OCI-LY3 (cell line): ENCODE results near the gene STK32B.

ENCODE experiments used
- EZH2phosphoT487 ChIP-seq: fragments of 200-600 bp; shearing (Covaris generic); IDR thresholded peaks from 2 replicates; pipeline ENCODE4 v1.6.1; 2018; ENCODE audit warnings: antibody characterized with exemption, mixed run types, low read depth
- TF ChIP-seq, protein P1 (sequence below): fragments of 200-600, 300-600 bp; sonication (generic); IDR thresholded peaks from 2 replicates; pipeline ENCODE4 v1.5.1; 2014; ENCODE audit warnings: antibody characterized with exemption, low read length, low read depth

DNA sequence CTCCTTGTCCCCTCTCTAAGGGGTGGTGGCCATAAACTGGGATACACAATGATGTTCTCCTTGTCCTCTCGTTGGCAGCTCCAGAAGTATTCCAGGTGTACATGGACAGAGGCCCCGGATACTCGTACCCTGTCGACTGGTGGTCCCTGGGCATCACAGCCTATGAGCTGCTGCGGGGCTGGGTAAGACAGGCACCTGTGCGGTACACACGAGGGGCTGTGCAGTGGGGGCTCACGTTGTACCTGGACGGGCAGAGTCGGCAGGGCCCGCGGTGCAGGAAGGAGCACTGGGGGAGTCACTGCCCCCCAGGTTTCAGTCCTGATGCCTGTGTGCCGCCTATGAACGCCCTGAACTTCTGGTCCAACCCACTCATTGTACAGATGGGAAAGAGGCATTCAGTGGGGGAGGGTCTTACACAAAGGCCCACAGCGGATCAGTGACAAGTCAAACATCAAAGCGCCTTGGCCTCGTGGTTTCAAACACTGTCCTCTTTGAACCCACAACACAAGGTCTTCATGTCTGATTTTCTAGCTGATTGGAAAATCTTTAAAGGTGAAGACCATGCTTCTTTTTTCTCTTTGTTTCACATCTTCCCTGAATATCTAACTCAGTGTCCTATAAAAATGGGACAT lies 395.4 kb downstream of the STK32B start:
- TF ChIP-seq, protein P1, sequence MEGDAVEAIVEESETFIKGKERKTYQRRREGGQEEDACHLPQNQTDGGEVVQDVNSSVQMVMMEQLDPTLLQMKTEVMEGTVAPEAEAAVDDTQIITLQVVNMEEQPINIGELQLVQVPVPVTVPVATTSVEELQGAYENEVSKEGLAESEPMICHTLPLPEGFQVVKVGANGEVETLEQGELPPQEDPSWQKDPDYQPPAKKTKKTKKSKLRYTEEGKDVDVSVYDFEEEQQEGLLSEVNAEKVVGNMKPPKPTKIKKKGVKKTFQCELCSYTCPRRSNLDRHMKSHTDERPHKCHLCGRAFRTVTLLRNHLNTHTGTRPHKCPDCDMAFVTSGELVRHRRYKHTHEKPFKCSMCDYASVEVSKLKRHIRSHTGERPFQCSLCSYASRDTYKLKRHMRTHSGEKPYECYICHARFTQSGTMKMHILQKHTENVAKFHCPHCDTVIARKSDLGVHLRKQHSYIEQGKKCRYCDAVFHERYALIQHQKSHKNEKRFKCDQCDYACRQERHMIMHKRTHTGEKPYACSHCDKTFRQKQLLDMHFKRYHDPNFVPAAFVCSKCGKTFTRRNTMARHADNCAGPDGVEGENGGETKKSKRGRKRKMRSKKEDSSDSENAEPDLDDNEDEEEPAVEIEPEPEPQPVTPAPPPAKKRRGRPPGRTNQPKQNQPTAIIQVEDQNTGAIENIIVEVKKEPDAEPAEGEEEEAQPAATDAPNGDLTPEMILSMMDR: no peak
- no peak for TF ChIP-seq EZH2phosphoT487
